Measurements from ENCODE around the gene EPB41L5.
"Not testable (repeated sequence)": the region's sequence is repeated elsewhere in the genome, so short reads cannot be mapped to it uniquely, and the experiment has no call there.

EPB41L5 gene

DNA sequence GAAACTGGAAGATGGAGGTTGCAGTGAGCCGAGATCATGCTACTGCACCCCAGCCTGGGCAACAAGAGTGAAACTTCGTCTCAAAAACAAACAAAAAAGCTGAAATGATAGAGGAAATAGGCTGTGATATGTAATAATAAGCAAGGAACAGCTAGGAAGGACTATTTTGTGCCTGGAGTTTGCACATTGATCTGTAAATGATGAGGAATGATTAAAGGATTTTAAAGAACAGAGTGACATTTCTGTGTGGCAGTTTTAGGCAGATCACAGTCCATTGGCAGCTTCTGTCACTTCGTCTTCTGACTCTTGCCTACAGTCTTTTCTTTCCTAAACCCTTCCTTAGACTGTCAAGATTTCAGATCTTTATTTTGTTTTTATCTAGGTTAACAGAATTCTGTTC, 19.4 kb downstream of the EPB41L5 start:
- TF ChIP-seq, protein P1, sequence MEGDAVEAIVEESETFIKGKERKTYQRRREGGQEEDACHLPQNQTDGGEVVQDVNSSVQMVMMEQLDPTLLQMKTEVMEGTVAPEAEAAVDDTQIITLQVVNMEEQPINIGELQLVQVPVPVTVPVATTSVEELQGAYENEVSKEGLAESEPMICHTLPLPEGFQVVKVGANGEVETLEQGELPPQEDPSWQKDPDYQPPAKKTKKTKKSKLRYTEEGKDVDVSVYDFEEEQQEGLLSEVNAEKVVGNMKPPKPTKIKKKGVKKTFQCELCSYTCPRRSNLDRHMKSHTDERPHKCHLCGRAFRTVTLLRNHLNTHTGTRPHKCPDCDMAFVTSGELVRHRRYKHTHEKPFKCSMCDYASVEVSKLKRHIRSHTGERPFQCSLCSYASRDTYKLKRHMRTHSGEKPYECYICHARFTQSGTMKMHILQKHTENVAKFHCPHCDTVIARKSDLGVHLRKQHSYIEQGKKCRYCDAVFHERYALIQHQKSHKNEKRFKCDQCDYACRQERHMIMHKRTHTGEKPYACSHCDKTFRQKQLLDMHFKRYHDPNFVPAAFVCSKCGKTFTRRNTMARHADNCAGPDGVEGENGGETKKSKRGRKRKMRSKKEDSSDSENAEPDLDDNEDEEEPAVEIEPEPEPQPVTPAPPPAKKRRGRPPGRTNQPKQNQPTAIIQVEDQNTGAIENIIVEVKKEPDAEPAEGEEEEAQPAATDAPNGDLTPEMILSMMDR (IDR thresholded peaks at IDR 0.05; ENCODE audit: low read depth, low read length), result no peak
- no peak overlapping the region for H3K4me3 ChIP-seq (ENCODE audit: low read depth, low read length)

DNA sequence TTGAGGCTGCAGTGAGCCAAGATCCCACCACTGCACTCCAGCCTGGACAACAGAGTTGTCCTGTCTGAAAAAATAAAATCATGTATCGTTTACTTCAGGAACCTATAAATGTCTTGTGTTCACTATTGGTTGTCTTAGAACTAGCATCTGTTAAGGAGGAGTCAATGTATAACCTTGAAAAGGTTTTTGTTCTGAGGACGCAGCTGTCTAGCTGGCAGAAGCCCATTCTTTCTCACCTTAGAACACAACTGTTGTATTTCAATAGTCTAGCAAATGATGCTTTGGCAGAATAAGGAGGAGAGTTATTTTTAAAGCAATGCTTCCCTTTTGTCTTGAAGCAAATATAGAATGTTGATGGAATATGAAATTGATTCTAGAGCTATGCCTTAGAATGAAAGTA, 21.1 kb downstream of the EPB41L5 start:
- H3K4me3 ChIP-seq (ENCODE audit: low read depth, low read length), result no peak overlapping the region
- TF ChIP-seq, protein P1 (IDR thresholded peaks at IDR 0.05; ENCODE audit: low read depth, low read length), result no peak

DNA sequence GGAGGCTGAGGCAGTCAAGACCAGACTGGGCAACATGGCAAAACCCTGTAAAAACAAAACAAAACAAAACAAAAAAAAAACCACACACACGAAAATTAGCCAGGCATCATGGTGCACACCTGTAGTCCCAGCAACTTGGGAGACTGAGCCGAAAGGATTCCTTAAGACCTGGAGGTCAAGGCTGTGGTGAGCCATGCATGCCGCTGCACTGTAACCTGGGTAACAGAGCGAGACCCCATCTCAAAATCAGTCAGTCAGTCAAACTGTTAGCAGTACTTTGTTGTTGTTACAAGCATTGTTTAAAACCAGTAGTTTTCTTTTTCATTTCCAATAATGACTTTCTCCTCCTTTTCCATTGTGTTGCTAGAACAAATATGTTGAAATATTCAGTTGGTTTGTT, 21.7 kb downstream of the EPB41L5 start:
- no peak overlapping the region for H3K4me3 ChIP-seq (ENCODE audit: low read depth, low read length)
- TF ChIP-seq, protein P1 (IDR thresholded peaks at IDR 0.05; ENCODE audit: low read depth, low read length), result no peak

DNA sequence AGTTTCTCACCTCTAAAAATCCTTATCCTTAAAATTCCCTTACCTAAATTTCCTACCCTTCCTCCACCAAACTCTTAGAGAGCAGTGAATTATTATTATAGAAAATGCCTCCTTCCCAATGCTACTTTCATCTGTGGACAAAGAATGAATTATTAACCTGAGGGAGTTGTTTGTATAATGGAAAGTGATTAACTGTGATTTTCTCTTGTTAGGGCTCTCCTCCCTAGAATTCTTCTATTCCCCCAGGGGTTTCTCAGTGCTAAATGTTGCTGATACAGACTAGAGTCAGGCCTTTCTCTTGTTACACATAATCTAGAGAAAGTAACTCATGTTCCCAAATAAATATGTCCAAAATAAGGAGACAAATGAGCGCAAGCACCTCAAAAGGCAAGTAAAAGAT, 23.3 kb downstream of the EPB41L5 start:
- TF ChIP-seq, protein P1 (IDR thresholded peaks at IDR 0.05; ENCODE audit: low read depth, low read length), result no peak
- H3K4me3 ChIP-seq (ENCODE audit: low read depth, low read length), result no peak overlapping the region

DNA sequence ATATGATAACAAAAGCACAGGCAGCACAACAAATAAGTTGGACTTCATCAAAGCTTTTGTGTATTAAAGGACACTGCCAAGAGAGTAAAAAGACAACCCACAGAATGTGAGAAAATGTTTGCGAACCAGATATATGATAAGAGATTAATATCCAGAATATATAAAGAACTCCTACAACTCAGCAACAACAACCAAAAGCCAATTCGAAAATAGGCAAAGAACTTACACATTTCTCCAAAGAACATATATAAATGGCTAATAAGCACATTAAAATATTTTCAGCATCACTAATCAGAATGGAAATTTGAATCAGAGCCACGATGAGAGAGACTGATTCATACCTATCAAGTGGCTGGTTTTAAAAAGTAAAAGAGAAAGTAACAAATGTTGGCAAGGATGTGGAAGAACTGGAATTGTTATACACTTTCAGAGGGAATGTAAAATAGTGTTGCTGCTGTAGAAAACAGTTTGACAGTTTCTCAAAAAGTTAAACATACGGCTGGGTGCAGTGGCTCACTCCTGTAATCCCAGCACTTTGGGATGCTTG, 25.2 kb downstream of the EPB41L5 start:
- H3K4me3 ChIP-seq (ENCODE audit: low read depth, low read length), result no peak overlapping the region
- TF ChIP-seq, protein P1 (IDR thresholded peaks at IDR 0.05; ENCODE audit: low read depth, low read length), result no peak

DNA sequence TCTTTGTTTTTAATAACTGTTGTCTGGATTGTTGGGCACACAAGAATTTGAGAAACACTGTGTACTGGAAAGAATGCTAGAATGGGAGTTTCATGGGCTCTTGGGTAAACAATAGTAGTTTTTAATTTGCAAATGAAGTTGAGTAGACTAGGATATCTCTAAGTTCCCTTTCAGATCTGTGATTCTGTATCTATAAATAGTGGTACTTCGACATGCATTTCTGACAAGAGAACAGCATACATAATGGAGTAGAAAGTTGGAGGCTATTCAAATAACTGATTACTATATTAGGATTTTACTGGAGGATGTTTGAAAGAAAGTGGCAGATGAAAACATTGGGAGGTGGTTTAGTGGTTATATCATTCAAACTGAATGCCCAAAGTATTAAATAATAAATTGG, 29.5 kb downstream of the EPB41L5 start:
- H3K4me3 ChIP-seq (ENCODE audit: low read depth, low read length), result no peak overlapping the region
- TF ChIP-seq, protein P1 (IDR thresholded peaks at IDR 0.05; ENCODE audit: low read depth, low read length), result no peak

DNA sequence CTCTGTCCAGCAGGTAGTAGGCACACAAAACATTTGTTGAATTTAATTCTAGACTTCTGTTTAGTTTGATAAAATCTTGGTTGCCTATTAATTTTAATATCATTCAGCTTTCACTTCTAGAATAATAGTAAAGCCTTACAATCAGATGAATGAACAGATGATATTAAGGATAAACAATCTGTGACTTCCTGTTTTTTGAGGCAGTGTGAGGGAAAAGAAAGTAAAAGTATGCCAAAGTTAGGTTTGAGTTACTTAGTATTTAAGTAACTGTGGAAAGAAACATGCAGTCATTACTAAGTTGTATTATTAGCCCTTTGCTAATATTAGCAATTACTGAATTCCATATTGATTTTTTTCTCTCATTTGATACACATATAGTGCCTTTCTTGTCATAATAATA, 31.5 kb downstream of the EPB41L5 start:
- TF ChIP-seq, protein P1 (IDR thresholded peaks at IDR 0.05; ENCODE audit: low read depth, low read length), result no peak
- no peak overlapping the region for H3K4me3 ChIP-seq (ENCODE audit: low read depth, low read length)

DNA sequence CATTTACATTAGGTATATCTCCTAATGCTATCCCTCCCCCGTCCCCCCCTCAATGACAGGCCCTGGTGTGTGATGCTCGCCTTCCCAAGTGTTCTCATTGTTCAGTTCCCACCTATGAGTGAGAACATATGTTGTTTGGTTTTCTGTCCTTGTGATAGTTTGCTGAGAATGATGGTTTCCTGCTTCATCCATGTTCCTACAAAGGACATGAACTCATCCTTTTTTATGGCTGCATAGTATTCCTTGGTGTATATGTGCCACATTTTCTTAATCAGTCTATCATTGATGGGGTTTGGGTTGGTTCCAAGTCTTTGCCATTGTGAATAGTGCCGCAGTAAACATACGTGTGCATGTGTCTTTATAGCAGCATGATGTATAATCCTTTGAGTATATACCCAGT, 32.9 kb downstream of the EPB41L5 start:
- not testable (repeated sequence) for H3K4me3 ChIP-seq (ENCODE audit: low read depth, low read length)

DNA sequence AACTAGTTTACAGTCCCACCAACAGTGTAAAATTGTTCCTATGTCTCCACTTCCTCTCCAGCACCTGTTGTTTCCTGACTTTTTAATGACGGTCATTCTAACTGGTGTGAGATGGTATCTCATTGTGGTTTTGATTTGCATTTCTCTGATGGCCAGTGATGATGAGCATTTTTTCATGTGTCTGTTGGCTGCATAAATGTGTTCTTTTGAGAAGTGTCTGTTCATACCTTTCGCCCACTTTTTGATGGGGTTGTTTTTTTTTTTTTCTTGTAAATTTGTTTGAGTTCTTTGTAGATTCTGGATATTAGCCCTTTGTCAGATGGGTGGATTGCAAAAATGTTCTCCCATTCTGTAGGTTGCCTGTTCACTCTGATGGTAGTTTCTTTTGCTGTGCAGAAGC, 33.4 kb downstream of the EPB41L5 start:
- not testable (repeated sequence) for H3K4me3 ChIP-seq (ENCODE audit: low read depth, low read length)

Measured in WI38 (cell line).